HG03571 (cell line): Measurements from ENCODE around the gene ELF2.
"Not testable (repeated sequence)": the region's sequence is repeated elsewhere in the genome, so short reads cannot be mapped to it uniquely, and the experiment has no call there.

Source experiments
- ATAC-seq: cut with Tn5 transposase; IDR thresholded peaks from one replicate; pipeline ENCODE4 v1.9.1; 2021; ENCODE audit not compliant: unreplicated experiment

The ELF2 gene

DNA sequence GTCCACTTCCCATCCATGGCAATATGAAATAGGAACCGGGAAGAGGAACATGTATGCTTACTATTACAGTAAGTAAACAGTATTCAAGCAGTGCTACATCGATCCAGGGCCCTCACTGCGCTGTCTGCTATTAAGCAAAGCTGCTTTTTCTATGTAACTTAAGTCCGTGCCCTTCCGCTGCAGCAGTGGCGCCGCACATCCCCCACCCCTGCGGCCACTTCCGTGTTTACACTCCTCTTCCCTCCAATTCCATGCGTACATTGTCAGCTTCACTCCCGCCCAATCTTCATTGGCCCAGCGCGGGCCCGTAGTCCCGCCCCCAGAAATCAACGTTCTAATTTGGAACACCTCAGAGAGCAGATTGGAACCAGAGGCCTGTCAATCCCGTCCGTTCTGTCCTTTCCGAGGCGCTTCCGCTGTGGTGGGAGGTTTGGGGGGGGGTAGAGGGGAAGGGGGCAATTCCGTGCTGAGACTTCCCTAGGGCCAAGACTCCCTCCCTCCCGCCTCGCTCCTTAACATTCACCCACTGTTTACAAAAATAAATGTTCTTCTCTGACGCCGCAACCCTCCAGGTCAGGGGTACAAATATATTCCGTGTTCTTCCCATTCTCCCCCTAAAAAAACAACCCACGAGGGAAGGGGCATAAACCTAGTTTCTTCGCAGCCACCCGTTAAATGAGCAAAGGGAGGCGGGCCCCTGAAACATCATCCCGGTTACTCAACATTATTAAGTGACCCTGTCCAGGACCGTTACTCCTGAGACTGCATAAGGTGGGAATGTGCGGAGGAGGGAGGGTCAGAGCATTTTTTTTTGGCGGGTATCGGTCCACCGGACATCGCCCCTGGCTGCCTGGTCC lies 94.0 kb downstream of the ELF2 start:
- peak; percentile 86 for ATAC-seq

DNA sequence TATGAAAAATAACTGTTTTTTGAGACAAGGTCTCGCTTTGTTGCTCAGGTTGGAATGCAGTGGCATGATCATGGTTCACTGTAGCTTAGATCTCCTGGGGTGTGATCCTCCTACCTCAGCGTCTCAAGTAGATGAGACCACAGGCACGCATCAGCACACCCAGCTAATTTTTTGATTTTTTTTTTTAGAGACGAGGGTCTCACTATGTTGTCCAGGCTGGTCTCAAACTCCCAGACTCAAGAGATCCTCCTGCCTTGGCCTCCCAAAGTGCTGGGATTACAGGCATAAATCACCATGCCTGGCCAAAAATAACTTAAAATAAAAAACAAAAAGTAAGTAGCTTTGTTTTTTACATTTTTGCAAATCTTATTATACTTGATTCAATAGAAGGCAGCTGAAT lies 98.1 kb downstream of the ELF2 start:
- no peak for ATAC-seq

DNA sequence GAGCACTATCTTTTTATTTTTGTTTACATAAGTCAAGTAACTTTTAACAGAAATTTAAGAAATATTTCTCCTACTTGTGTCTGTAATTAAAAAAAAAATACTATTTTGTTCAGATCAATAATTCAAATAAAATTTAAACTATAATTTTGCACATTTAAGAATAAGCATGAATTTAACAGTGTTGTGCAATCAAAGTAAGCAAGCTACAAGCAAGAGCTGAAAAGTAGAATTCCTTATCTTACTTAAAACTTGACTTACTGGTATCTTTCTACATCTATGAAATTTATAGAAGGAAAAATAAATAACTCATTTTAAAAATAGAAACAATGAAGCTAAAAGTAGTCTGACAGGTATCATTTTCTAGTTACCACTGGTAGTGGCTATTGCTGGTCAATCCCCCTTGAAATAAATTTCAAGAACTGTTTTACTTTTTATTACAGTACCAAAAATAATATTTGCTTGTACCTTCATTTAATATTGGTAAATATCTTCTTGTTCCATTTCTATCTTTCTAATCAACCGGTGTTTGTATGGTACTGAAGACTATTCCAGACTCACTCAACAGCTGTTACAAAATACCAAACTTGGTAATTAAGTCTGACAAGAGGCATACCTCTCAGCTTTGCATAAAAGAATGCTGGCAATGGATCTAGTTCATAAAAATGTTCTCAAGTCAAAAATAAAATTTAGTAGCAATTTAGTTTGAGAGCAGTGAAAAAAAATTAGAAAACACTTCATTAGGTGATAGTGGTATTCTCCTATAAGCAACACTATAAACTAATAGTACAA lies 99.3 kb downstream of the ELF2 start:
- ATAC-seq, result no peak

DNA sequence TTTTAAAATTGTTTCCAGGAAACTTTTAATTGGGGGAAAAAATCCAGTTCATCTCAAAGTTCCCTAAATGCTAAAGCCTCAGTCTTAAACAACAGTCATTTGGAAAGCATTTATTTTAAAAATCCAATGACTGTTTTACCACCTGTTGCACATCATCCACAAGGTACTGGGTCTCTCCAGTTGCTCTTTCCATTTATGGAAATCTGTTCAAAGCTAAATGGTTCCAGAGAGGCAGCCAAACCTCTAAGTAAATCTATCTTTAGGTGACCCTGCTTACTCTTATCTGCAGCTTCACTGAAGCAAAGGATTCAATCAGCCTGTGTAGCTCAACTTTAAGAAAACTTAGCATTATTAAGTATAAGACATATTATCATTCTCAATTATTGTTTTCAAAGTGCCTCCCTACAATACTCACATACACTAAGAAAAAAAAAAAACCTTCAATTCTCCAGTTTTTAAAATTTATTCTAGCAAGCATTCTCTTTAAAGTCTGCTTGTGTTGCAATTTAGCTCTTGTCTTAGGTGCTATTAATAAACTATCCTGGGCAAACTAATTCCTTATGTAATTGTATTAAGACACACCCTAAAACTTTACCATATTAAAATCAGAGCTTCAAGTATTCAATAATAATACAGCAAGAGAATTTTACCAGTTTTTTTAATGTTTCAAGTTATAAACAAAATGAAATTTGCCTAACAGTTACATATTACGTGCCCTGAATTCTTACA lies 100.8 kb downstream of the ELF2 start:
- ATAC-seq, result no peak

DNA sequence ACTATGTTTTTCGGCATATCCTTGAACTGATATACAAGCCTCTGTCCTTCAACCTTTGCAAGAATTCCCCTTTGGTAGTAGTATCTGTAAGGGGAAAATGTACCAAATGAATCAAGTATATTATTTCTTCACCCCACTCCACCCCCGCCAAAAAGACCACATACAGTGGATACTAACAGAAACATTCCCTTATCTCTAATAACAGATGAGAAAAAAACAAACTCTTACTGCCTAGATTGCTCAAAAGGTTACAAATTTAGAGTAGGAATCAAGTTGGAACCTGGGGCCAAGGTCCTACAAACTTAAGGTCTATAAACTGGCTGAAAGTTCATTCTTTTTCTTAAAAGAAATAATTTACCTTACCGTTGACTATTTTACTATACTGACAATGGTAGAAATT lies 116.4 kb downstream of the ELF2 start:
- ATAC-seq, result no peak

DNA sequence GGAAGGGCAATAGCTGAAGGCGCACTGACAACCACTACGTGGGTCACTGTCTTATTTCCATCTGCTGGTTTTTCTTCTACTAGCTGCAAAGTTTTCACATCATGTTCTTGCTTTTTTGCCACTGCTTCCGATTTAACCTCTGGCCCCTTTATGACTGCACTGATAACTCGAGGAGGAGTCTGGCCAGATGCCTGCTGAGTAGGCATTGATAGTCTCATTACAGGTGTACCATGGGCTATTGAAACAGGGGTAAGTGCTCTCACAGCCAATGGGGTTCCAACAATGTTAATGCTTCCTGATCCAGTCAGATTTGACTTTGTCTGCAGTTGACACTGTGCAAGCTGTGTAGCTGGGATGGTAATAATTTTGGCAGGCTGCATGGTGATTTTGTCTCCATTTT lies 118.0 kb downstream of the ELF2 start:
- ATAC-seq, result not testable (repeated sequence)

DNA sequence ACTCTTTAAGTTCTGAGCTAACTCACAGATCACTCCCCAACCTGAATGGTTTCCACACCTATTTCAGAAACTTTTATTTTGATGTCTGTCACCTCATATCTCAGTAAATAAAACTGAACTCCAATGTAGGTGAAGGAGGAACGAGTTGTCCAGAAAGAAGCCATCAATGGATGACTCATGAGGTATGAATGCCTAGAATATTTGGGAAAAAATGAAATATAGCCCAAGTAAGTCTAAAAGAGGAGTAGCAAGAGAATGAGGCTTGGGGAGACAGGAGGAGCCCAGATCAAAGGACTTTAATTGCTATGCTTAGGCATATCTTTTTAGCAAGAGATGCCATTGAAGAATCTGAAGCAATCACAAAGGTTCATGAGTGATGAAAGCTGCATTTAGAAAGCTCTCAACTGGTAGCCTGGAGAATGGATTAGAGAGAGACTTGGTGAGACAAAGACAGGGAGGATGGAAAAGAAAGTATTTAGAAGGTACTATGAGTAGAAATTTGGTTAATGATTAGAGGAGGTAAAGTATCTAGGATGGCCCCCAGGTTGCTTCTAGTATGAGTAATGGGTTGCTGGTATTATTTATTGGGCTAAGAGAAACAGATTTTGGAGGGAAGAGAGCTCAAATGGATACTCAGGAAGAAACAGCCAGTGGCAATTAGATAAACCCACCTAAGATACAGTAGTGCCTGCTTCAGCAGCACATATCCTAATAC lies 122.1 kb downstream of the ELF2 start:
- ATAC-seq, result no peak

DNA sequence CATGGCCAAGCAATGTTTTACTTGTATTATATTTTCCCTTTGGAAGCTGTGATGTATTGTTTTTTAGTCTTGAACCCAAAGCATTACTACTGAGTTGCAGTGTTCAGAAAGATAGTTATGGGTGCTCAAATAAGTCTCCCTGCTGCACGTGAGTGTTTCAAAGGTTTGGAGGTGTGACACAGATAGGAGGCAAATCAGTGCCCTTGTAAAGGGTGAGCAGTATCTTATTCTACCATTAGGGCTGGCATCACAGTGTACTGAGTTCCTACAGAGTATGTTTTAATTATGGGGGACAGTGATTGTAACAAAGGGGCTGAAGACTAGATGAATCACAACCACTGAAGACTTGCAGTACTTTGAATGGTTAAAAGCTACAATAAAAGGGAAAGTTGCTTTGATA lies 123.1 kb downstream of the ELF2 start:
- no peak for ATAC-seq

DNA sequence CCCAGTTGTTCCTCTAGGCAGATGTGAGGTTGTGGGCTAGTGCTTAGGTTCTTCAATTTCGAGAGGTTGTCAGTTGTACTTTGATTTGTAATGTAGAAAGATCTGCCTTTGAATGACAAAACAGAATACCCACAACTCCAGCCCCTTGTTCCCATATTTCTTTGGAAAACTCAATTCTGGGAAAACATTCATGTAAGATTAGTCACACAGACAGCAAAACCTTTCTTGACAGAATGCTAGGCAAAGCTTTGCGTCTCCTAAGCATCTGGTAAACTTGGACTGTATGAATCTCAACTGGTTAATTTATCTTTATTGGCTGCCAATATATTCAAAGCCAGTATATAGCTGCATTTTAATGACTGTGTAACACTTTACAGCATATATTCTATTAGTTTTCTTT lies 126.6 kb downstream of the ELF2 start:
- no peak for ATAC-seq

DNA sequence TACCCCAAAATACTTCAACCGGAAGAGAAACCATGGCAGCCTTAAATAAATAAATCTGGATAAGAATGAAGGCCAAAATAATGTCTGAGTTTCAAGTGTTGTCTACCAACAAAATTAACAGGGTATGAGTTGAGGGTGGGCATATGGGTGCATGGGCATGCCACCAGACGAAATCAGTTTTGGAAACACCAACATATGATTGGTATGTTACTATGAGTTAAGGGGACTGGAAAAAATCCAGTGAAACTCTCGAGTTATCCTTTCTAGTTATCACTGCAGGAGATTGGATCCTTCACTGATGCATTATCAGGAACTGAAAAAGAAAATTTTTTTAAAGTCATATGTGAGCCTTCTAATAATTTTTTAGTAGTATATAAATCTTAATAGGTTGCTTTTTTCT lies 129.0 kb downstream of the ELF2 start:
- no peak for ATAC-seq

DNA sequence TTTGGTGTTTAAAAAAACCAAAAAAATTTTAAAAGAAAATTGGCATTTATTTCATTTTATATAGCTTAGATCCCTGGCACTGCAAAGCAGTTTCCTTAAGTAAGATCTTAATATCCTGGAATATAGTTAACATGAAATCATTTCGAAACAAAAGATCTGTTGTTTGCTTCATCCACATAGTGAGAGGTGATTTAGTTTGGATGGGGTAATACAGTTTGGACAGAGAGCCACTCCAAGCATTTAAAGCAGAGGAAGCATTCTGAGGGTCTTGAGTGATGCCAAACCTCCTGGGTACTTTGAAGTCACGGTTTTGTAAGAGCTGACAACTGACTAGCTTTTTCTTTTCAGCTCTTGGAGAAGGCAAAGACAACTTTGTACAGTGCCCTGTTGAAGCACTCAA lies 132.7 kb downstream of the ELF2 start:
- ATAC-seq, result no peak

DNA sequence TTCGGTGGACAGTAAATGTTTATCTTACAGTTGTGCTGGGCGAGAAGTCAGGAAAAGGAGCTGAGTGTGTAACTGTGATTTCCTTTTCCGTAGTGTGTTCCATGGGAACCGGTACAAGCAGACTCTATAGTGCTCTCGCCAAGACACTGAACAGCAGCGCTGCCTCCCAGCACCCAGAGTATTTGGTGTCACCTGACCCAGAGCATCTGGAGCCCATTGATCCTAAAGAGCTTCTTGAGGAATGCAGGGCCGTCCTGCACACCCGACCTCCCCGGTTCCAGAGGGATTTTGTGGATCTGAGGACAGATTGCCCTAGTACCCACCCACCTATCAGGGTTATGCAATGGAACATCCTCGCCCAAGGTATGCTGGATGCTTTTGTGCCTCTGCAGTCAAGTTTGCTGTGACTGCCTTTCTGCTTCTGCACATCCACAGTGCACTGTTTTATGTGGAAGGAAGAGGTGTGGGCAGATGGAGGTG lies 134.0 kb downstream of the ELF2 start:
- ATAC-seq, result no peak

DNA sequence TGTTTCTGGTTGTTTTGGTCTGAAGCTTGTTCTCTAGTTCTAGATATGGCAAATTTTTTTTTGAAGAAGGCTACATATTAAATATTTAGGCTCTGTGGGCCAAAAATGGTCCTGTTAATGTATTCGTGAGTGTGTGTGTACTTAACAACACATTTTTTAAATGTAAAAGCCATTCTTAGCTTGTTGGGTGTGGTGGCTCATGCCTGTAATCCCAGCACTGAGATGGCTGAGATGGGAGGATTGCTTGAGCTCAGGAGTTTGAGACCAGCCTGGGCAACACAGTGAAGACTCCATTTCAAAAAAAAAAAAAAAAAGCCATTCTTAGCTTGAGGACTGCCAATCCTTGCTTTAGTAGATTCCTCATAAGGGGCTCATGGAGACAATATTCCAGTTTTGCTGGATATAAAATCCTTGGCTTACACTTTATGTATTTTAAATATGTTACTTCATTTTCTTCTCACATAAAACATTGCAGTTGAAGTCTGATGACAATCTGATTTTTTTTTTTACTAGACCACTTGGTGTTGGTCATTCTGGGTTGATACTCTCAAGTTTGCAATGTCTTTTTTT lies 138.1 kb downstream of the ELF2 start:
- ATAC-seq, result no peak

DNA sequence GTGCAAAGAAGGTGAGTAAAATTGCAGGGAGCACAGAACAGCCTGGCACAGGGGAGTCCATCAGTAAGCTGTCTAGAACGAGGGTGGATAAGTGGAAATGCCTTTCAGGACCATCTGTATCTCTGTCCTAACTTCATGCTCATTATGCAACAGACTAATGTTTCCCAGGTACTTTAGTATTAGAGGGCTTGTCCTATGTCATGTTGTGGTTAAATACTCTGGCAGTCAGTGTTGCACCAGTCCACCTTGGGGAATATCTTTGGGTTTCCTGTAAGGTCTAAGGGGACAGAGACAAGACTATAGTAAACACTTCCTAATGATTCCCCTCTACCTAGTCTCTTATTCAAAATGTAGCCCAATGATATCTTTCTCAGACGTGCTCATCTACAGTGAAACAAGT lies 140.1 kb downstream of the ELF2 start:
- ATAC-seq, result no peak

DNA sequence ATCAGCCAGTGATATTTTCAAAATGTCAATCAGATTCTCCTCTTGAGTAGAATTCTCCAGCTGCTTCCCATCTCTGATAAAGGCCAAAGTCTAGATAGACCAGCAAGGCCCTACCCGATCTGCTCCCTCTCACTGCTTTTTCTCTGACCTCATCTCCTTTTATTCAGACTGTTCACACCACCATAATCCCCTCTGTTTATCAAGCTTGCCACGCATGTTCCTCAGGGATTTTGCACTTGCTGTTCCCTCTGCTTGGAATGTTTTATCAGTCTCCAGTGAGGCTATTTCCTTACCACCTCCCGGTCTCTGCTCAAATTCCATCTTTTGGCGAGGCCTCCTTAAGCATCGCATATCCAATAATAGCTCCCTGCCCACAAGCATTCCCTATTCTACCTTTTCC lies 141.4 kb downstream of the ELF2 start:
- ATAC-seq, result no peak

DNA sequence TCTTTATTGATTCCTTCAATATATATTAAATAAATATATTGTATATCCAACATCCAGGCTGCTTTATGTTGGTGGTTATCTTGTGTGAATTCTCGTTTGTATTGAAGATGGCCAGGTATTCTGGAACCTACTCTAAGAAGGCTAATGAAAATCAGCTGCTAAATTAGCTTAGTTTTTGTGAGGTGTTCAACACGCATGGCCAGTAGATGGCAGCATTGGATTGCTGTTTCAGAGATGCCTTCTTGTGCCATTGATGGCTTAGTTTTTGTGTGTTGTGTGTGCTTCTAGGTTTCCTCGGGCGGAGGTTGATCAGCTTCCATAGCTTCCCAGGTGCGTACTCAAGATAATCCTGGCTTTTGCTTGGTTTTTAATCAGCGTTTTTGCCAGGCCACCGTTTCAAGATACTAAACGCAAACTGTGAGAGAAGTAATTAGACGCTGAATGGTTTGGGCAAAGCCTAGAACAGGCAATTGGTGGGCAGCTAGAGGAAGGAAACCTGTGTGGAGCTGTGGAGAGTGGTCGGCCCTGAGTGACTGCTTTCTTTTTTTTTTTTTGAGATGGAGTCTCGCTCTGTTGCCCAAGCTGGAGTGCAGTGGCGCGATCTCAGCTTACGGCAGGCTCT lies 146.3 kb downstream of the ELF2 start:
- peak; percentile 77 for ATAC-seq

DNA sequence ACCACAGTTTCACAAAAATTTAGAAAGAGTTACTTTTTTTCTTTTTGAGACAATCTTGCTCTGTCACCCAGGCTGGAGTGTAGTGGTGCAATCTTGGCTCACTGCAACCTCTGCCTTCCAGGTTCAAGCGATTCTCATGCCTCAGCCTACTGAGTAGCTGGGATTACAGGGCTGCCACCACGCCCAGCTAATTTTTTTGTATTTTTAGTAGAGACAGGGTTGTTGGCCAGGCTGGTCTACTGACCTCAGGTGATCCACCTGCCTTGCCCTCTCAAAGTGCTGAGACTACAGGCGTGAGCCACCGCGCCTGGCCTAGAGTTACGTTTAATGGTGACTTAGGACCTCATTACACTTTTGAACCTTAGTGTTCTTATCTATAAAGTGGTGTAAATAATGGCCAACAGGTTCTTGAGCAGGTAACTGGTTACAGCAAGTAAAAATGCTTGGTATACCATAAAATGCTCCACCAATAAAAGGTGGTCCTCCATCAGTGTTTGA lies 147.1 kb downstream of the ELF2 start:
- ATAC-seq, result not testable (repeated sequence)

DNA sequence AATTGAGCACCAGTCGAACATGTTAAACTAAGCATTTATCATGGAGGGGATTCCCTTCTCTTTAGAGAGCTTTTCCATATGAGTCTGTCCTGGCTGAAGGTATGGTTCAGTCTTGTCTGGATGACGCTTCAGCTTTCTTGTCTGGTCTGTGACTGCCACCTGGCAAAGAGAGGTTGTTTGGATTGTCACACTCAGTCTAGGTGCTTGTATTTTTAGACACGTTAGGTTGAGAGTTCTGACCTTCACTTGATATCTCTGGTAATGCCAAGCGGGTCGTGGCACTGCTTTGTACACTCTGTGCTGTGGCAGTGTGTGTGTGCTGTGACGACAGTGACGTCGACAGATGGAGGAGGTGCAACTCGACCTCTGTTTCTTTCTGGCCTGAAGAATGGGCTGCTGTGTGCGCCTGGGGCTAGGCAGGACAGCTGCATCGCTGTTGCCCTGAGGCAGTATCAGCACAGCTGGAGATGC lies 148.8 kb downstream of the ELF2 start:
- ATAC-seq, result no peak

DNA sequence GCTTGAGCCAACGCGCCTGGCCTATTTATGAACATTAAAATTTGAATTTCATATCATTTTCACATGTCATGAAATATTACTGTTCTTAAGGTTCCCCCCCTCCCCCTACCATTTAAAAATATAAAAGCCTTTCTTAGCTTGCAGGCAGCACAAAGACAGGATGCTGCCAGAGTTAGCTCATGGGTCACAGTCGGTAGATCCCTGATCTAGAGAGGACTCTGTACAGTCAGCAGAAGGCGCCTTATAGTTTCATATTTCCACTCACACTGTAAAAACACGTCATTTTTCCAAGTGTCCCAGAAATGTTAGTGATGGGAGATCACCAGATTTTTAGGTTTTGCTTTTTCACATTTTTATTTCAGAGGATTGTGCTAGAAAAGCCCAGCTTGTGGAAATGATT lies 149.2 kb downstream of the ELF2 start:
- no peak for ATAC-seq

DNA sequence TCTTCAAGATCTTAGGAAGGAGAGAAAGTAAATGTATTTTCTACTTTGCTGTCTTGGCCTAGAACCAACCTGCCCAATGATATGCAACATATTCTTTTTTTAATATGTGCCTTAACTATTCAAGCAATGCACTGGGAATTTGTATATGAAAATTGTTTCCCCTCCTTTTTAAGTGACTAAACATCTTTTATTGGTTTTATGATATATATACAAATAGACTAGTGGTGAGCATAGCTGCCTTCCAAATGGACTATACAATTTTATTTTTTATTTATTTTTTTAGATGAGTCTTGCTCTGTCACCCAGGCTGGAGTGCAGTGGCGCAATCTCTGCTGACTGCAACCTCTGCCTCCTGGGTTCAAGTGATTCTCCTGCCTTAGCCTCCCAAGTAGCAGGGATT lies 151.2 kb downstream of the ELF2 start:
- ATAC-seq, result no peak
